ENCODE data around the gene CAMK4.

Gene CAMK4

GRCh38 chr5:111233052-111233374, 8.8 kb downstream of the CAMK4 start:
- H3K4me1 ChIP-seq (ENCODE audit: insufficient read depth, low read length, poor library complexity, severe bottlenecking), result peaks cover 83% of the 10 kb centered on the region

GRCh38 chr5:111234125-111234524, 9.9 kb downstream of the CAMK4 start:
- H3K27me3 ChIP-seq (ENCODE audit: insufficient read depth, low read length, poor library complexity, severe bottlenecking), result no peaks in the 10 kb centered on the region
- peaks cover 79% of the 10 kb centered on the region for H3K4me1 ChIP-seq (ENCODE audit: insufficient read depth, low read length, poor library complexity, severe bottlenecking)
- no peaks in the 10 kb centered on the region for H3K36me3 ChIP-seq (ENCODE audit: insufficient read depth, low read length)
- TF ChIP-seq CTCF (conservative IDR thresholded peaks at IDR 0.05; ENCODE audit: low read length), result no peak
- no peak for TF ChIP-seq EZH2phosphoT487 (IDR thresholded peaks at IDR 0.05; ENCODE audit: borderline replicate concordance)
- no peaks in the 10 kb centered on the region for H4K20me1 ChIP-seq (ENCODE audit: insufficient read depth, low read length, poor library complexity, severe bottlenecking)
- peak overlapping the region; percentile 62 for H3K4me3 ChIP-seq (ENCODE audit: low read length, poor library complexity, severe bottlenecking)
- peak overlapping the region; percentile 72 for H3K9ac ChIP-seq (ENCODE audit: low read depth, low read length, poor library complexity, severe bottlenecking)
- peaks cover 8% of the 10 kb centered on the region; the same call in 1 of the 2 replicates for H3F3A ChIP-seq (ENCODE audit: low read depth)
- H3K4me2 ChIP-seq (ENCODE audit: low read depth, low read length, poor library complexity, severe bottlenecking), result peak overlapping the region; percentile 96
- no peaks in the 10 kb centered on the region for H3K9me2 ChIP-seq (replicated peaks; ENCODE audit: low read depth, low read length)
- no peaks in the 10 kb centered on the region for H3K9me3 ChIP-seq (ENCODE audit: insufficient read depth, low read depth, low read length)
- no peak overlapping the region for H2AFZ ChIP-seq (ENCODE audit: low read length)
- peaks cover 88% of the 10 kb centered on the region for H3K79me2 ChIP-seq (ENCODE audit: insufficient read depth, low read length)

More at GRCh38 chr5:111233052-111233374, 8.8 kb downstream of the CAMK4 start:
- H3K36me3 ChIP-seq (ENCODE audit: insufficient read depth, low read length), result no peaks in the 10 kb centered on the region
- no peaks in the 10 kb centered on the region for H3K9me3 ChIP-seq (ENCODE audit: insufficient read depth, low read depth, low read length)
- no peaks in the 10 kb centered on the region for H3K9me2 ChIP-seq (replicated peaks; ENCODE audit: low read depth, low read length)
- TF ChIP-seq CTCF (conservative IDR thresholded peaks at IDR 0.05; ENCODE audit: low read length) (no peak), EZH2phosphoT487 (IDR thresholded peaks at IDR 0.05; ENCODE audit: borderline replicate concordance) (no peak)
- no peaks in the 10 kb centered on the region for H4K20me1 ChIP-seq (ENCODE audit: insufficient read depth, low read length, poor library complexity, severe bottlenecking)
- H3K79me2 ChIP-seq (ENCODE audit: insufficient read depth, low read length), result peaks cover 88% of the 10 kb centered on the region
- H2AFZ ChIP-seq (ENCODE audit: low read length), result no peak overlapping the region
- no peaks in the 10 kb centered on the region for H3K27me3 ChIP-seq (ENCODE audit: insufficient read depth, low read length, poor library complexity, severe bottlenecking)
- H3K4me3 ChIP-seq (ENCODE audit: low read length, poor library complexity, severe bottlenecking), result peak overlapping the region; percentile 62
- H3K9ac ChIP-seq (ENCODE audit: low read depth, low read length, poor library complexity, severe bottlenecking), result peak overlapping the region; percentile 72
- H3F3A ChIP-seq (ENCODE audit: low read depth), result peaks cover 8% of the 10 kb centered on the region; the same call in 1 of the 2 replicates
- peak overlapping the region; percentile 96 for H3K4me2 ChIP-seq (ENCODE audit: low read depth, low read length, poor library complexity, severe bottlenecking)

GRCh38 chr5:111235635-111236034, 11.5 kb downstream of the CAMK4 start:
- Histone ChIP-seq H3F3A (ENCODE audit: low read depth) (no peaks in the 10 kb centered on the region), H3K36me3 (ENCODE audit: insufficient read depth, low read length) (no peaks in the 10 kb centered on the region), H3K79me2 (ENCODE audit: insufficient read depth, low read length) (peaks cover 93% of the 10 kb centered on the region), H3K4me3 (ENCODE audit: low read length, poor library complexity, severe bottlenecking) (peak overlapping the region; percentile 13), H3K9ac (ENCODE audit: low read depth, low read length, poor library complexity, severe bottlenecking) (peak overlapping the region; percentile 72), H3K9me2 (replicated peaks; ENCODE audit: low read depth, low read length) (no peaks in the 10 kb centered on the region), H3K9me3 (ENCODE audit: insufficient read depth, low read depth, low read length) (no peaks in the 10 kb centered on the region), H2AFZ (ENCODE audit: low read length) (no peak overlapping the region), H3K27me3 (ENCODE audit: insufficient read depth, low read length, poor library complexity, severe bottlenecking) (no peaks in the 10 kb centered on the region), H4K20me1 (ENCODE audit: insufficient read depth, low read length, poor library complexity, severe bottlenecking) (no peaks in the 10 kb centered on the region), H3K4me2 (ENCODE audit: low read depth, low read length, poor library complexity, severe bottlenecking) (peak overlapping the region; percentile 96), H3K4me1 (ENCODE audit: insufficient read depth, low read length, poor library complexity, severe bottlenecking) (peaks cover 67% of the 10 kb centered on the region)
- TF ChIP-seq EZH2phosphoT487 (IDR thresholded peaks at IDR 0.05; ENCODE audit: borderline replicate concordance) (no peak), CTCF (conservative IDR thresholded peaks at IDR 0.05; ENCODE audit: low read length) (no peak)
